ENCODE data around the gene PITX1.

GRCh38 chr5:135007305-135007704 lies 26.7 kb downstream of the PITX1 start:
- no peak for TF ChIP-seq RBAK (CRISPR knock-in tag; IDR thresholded peaks at IDR 0.05)
- no peak for TF ChIP-seq RFX5 (IDR thresholded peaks at IDR 0.05; ENCODE audit: low read depth, low read length)
- TF ChIP-seq, protein P1, sequence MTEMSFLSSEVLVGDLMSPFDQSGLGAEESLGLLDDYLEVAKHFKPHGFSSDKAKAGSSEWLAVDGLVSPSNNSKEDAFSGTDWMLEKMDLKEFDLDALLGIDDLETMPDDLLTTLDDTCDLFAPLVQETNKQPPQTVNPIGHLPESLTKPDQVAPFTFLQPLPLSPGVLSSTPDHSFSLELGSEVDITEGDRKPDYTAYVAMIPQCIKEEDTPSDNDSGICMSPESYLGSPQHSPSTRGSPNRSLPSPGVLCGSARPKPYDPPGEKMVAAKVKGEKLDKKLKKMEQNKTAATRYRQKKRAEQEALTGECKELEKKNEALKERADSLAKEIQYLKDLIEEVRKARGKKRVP (CRISPR knock-in tag; IDR thresholded peaks at IDR 0.05) = no peak
